Hematopoietic multipotent progenitor cell treated with erythropoietin and hydrocortisone succinate and interleukin-3 and kit ligand, for 4 days (in vitro differentiated cells): ENCODE results near the gene RNF11.
A peak's percentile ranks its signal among the peaks of the same experiment; 100 is the strongest.
"Not testable (repeated sequence)": the region's sequence is repeated elsewhere in the genome, so short reads cannot be mapped to it uniquely, and the experiment has no call there.

ENCODE experiments used
- DNase-seq: peaks from one replicate; pipeline ENCODE4 v3.0.0-alpha.2; 2015

Gene RNF11, protein sequence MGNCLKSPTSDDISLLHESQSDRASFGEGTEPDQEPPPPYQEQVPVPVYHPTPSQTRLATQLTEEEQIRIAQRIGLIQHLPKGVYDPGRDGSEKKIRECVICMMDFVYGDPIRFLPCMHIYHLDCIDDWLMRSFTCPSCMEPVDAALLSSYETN

DNA sequence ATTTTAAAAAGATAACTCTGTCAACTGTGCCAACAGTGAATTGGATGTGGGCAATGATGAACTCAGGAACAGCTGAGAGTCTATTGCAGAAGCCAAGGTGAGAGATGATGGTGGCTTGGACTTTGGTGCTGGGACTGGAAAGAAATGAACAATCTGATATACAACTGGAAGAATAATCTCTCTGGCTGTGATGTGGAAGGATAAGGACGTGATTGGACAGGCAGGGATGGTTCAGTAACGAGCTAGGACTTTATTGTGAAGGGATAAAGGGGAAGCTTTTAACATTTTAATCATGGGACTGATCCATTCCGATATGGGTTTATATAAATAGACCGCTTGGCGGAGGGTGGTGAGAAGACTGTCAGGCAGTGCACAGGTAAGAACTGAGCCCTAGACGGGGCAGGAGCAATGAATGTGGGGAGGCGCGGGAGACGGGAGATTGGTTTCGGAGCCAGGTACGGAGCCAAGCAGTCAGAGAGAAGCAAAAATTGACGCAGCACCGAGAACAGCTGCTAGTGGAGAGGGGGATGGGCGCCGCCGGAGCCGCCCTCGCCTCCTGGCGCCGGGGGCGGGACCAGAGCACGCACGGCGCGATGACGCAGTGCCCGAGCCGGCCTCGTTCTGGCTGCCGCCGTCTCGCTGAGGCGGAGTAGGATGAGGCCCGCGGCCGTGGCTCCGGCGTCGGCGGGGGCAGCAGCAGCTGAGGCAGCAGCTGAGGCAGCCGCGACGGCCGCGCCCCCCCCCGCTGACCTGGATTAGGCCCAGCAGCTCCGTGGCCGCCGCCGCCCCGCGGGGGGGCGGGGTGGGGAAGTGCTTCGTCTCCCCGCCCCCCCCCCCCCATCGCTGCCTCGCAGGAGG lies at the start of gene RNF11:
RNF11 (plus strand) TSS at position 601 of the 858 bp plus-strand sequence. CDS start 484 bp downstream, outside the sequence.
- DNase-seq: peak; percentile 95

DNA sequence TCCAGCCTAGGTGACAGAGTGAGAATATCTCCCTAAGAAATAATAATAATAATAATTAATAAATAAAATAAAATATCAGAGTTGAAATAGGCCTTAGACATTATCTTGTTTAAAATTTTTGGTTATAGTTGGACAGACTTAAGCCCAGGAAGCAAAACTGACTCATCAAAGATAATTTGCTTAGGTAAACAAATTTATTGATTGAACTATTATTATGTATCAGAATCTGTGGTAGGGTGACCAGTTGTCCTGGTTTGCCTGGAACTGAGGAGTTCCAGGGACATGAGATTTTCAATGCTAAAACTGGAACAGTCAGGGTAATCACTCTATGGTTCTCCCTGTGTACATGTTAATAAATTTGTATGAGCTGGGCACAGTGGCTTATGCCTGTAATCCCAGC lies 47.8 kb upstream of the RNF11 start:
- no peak for DNase-seq

GRCh38 chr1:51189421-51190073 lies 46.5 kb upstream of the RNF11 start:
- DNase-seq: peak; percentile 85

DNA sequence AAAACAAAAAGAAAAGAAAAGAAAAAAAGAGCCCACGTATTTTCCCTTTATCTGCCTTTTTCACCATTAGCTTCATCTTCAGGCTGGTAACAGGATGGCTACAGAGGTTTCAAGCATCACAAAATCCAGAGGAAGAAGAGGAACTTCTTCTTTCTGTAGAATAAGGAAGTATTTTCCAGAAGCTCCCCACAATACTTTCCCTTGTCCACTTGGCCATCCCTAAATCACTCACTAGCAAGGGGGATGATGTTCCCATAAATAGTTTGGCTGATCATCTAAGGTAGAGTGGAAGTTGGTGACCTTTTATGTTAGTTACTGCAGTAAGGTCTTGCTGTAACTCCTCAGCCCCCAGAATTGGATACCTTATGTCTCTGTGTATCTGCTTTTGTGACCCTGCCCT lies 45.1 kb upstream of the RNF11 start:
- no peak for DNase-seq

DNA sequence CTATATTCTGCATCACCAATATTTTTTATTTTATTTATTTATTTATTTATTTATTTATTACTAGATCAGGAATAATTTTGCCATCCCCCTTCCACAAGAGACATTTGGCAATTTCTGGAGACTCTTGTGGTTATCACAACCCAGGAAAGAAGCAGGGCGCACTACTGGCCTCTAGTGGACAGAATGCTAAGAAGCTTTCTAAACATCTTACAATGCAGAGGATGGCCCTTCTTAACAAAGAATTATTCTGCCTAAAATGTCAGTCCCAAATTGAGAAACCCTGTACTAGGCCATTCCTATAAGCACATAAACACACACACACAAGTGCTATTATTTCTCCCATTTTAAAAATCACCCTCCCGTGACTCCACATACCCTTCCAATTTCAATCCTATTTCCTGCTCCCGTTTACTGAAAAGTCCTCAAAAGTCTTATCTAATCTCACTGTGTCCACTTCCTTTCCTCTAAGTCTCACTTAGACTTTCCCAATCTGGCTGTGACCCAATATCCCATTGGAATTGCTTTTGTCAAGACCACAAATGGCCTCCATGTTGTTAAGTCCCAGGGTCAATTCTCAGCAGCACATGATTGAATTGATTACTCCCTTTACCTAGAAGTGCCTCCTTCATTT lies 43.7 kb upstream of the RNF11 start:
- DNase-seq: peak; percentile 87

DNA sequence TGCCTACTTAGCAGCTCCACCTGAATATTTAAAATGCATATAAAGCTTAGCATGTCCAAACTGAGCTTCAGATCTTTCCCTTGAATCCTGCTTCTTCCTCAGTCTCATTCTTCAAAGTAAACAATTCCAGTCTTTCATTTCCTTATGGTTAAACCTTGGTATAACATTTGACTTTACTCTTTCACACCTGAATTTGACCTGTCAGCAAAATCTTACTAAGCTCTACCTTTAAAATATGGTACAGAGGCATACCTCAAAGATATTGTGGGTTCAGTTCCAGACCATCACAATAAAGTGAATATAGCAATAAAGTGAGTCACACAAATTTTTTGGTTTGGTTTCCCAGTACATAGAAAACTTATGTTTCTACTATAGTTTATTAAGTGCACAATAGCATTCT lies 42.5 kb upstream of the RNF11 start:
- DNase-seq: no peak

DNA sequence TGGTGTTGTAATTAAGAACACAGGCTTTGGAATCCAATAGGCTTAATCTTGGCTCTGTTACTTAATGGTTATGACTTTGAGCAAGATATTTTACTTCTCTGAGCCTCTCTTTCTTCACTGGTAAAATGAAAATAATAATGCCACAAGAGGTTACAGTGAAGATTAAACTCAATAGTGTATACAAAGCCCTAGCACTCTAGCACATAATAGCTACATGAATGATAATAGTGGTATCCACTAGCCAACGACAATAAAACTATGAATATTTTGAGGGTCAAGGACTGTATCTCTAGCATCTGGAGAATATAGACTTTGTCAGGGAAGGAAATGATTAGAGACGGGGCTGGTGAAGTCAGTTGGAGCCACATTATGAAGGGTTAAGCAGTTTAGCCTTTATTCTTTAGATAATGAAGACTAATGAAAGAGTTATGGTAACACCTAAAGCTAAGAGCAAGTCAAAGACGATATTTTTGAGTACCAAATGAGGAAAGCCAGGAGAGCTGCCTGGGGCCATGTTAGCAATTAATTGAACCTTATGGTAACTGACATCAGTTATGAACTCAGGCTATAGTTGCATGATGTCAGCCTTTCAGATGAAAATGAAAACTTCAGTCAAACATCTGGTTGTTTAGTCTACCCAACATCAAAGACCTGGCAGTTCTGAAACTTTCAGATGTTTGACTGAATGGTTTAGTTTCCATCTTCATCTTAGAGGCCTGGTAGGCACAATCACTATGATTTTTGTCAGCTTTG lies 32.8 kb upstream of the RNF11 start:
- DNase-seq: no peak

GRCh38 chr1:51203874-51204245 lies 32.2 kb upstream of the RNF11 start:
- DNase-seq: no peak

DNA sequence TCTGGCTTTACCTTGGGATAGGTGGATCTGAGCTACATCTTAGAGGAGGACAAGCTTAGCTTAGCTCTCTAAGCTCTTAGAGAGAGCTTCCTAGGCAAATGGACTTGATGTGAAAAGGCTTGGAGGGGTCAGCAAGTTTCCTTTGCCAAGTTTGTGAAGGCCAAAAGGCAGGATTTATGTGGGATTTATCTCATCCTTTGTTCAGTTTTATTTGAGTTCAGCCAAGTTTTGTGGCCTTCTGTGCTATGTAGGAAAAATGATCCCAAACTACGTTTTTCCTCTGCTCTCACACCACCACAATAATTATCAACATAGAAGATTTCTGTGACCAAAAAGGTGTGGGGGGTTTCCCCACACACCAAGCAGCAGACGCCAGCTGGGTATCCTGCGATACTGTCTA lies 26.0 kb upstream of the RNF11 start:
- no peak for DNase-seq

DNA sequence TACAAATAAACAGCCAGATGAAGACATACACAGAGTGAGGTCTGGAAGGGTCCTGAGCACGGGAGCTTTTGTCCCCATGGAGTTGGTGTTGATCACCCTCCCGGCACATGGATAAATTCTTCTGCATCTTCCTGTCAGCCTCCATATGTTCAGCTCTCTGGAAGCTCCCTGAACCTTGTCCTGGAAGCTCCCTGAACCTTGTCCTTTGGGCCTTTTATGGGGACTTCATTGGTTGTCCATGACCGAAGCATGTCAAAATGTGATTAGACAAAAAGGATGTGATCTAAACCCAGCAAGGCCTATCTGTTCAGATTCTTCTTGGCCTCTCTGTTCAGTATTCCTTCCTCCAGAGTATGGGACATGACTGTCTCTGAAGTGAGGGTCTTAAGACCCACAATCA lies 25.4 kb upstream of the RNF11 start:
- DNase-seq: no peak

DNA sequence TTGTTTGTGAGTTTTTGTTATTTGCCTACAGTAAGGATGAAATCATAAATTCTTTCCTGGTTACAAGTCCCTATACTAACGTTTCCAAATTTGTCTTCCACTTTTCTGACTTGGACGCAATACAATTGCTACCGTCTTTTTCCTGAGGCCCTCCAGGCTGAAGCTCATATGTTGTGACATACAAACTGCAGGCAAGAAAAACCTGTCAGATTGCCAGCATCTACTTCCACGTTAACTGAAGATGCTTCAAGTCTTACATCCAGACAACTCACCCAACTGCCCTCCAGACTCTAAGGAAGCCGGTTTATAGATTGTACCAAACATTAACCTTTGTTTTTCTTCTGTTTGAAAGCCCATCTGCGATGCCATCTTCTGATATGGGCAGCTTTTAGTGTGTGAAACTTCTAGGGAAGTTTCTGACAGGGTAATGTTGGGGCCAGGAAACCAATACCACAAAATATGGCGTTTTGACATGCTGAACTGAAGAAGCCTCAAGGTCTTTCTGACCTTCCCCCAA lies 21.4 kb upstream of the RNF11 start:
- DNase-seq: peak; percentile 60

DNA sequence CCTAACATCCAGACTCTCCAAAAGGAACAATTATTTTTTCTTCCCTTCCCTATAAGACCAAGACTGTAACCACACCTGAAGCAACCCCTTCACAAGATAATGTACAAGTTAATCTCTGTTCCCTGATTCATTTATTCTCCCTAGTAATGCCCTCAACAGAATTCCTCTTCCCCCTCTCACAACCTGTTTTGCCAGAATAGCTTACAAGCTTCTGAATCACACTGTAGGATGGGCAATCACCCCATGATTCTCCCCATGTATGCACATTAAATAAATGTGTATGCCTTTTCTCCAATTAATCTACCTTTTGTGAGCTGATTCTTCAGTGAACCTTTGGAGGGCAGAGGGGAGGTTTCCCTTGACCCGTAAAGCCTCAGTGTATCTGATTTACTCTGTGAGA lies 20.9 kb upstream of the RNF11 start:
- DNase-seq: no peak

- DNase-seq: no peak
Observed at GRCh38 chr1:51216631-51217030, 19.4 kb upstream of the RNF11 start.

GRCh38 chr1:51217101-51217500 lies 19.0 kb upstream of the RNF11 start:
- DNase-seq: no peak

- DNase-seq: no peak
Observed at GRCh38 chr1:51218570-51218969, 17.5 kb upstream of the RNF11 start.

GRCh38 chr1:51219022-51219421 lies 17.1 kb upstream of the RNF11 start:
- DNase-seq: no peak

DNA sequence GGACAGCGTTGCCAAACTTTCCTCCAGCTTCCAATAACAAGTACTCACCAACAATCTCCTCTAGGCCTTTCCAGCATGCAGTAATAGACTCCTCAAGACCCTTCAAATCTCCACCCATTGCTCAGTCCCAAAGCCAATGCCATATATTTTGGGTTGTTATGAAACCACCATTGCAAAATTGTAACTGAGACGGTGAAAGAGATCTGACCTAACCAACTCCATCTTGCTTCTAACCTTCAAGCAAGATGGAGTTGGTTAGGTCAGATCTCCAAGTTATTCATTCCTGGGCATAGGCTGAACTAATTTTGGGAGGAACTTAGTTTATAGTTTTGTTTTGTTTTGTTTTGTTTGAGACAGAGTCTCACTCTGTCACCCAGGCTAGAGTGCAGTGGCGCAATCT lies 14.5 kb upstream of the RNF11 start:
- not testable (repeated sequence) for DNase-seq

GRCh38 chr1:51222136-51222787 lies 13.8 kb upstream of the RNF11 start:
- peak; percentile 31 for DNase-seq

- DNase-seq: no peak
Observed at GRCh38 chr1:51222809-51223208, 13.3 kb upstream of the RNF11 start.

DNA sequence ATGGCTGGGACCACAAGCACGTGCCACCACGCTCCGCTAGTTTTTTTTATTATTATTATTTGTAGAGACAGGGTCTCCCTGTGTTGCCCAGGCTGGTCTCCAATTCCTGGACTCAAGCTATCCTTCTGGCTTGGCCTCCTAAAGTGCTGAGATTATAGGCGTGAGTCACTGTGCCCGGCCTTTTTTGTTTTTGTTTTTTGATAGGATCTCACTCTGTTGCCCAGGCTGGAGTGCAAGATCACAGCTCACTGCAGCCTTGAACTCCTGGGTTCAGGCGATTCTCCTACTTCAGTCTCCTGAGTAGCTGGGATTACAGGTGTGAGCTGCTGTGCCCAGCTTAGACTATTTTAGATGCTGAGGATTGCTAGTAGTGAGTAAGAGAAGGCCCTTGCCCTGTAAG lies 11.8 kb upstream of the RNF11 start:
- DNase-seq: no peak

DNA sequence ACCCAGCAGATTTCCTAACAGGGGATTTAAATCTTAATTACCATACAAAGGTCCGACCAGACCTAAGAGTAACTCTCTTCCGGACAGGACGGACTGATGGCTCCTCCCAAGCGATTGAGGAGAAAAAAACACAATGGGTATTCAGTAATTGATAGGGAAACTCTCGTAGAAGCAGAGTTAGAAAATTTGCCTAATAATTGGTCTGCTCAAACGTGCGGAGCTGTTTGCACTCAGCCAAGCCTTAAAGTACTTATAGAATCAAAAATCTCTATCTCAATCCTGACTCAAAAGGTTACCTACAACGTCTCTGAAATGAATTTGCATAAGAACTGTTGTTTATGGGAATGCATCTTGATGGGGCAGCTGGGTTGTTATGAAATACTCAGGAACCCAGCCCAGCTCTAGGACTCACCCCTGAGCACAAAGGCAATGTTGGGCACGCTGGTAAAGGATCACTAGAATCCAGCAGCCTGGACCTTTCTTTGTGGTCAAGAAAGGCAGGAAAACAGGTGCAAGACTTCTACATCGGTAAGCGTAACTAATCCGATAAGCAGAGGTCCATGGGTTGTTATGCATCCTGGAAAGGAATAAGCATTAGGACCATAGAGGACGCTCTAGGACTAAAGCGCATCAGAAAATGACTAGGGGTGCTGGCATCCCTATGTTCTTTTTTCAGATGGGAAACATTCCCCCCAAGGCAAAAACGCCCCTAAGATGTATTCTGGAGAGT lies 8.7 kb upstream of the RNF11 start:
- DNase-seq: not testable (repeated sequence)
